Calu3 (cell line): ENCODE measurements around the gene MAMSTR. TPM values are rescaled to one million over a fixed set of nuclear protein-coding genes. Genes with fewer than 3 reads are reported as not detected.

ENCODE experiments used
- BruUV-seq: library from RNA; stranded (reverse); fragments of 400-500 nt; replicated peaks from 2 replicates; lab custom pipeline; 2021; lab: Mats Ljungman, UMichigan
- CTCF ChIA-PET: fragments of 300-600 bp; sonication (Branson Sonifier 250); formaldehyde crosslinking; loops from one replicate; lab custom pipeline; 2022; ENCODE audit warnings: antibody characterized with exemption; lab: Charles Lee
- DNase-seq: peaks from one replicate; pipeline ENCODE4 v3.0.0; 2022
- H3K27ac Mint-ChIP-seq: one replicate; pipeline ENCODE4 v1.8.0; 2022; ENCODE audit warnings: mixed read lengths; ENCODE audit not compliant: unreplicated experiment
- H3K27me3 Mint-ChIP-seq: one replicate; pipeline ENCODE4 v1.8.0; 2022; ENCODE audit warnings: mixed read lengths; ENCODE audit not compliant: unreplicated experiment
- H3K36me3 Mint-ChIP-seq: one replicate; pipeline ENCODE4 v1.8.0; 2022; ENCODE audit warnings: mild to moderate bottlenecking, moderate library complexity, mixed read lengths; ENCODE audit not compliant: insufficient read depth, unreplicated experiment
- H3K4me1 Mint-ChIP-seq: one replicate; pipeline ENCODE4 v1.8.0; 2022; ENCODE audit warnings: mild to moderate bottlenecking, low read depth, mixed read lengths; ENCODE audit not compliant: unreplicated experiment
- H3K4me3 Mint-ChIP-seq: one replicate; pipeline ENCODE4 v1.8.0; 2022; ENCODE audit warnings: mild to moderate bottlenecking, low read depth, moderate library complexity, mixed read lengths; ENCODE audit not compliant: unreplicated experiment
- H3K9me3 Mint-ChIP-seq: one replicate; pipeline ENCODE4 v1.8.0; 2022; ENCODE audit warnings: low read depth, mixed read lengths; ENCODE audit not compliant: unreplicated experiment
- CTCF ChIP-seq: fragments of 200-600 bp; IDR thresholded peaks from one replicate; pipeline ENCODE4 v1.8.0; 2022; ENCODE audit warnings: antibody characterized with exemption; ENCODE audit not compliant: unreplicated experiment
- intact Hi-C: fragments of 100-400 bp; cut with micrococcal nuclease; formaldehyde crosslinking; loops from one replicate; pipeline ENCODE4 v1.10.0; 2022; ENCODE audit not compliant: unreplicated experiment
- total RNA-seq: library from RNA; stranded (reverse); gene quantifications from 2 replicates; pipeline ENCODE4 v1.2.3, GENCODE V29; 2022

The MAMSTR gene
- total RNA-seq, 1 experiment from 2014 or later = 1.7 TPM

GRCh38 chr19:48716562-48717291 is 2.8 kb downstream of the MAMSTR start:
- DNase-seq = no peak
- Mint-ChIP-seq H3K4me3 (no peak overlapping the region), H3K27ac (no peak overlapping the region), H3K36me3 (peaks cover 57% of the 10 kb centered on the region), H3K4me1 (peaks cover 21% of the 10 kb centered on the region), H3K27me3 (peaks cover 13% of the 10 kb centered on the region), H3K9me3 (no peaks in the 10 kb centered on the region)
- CTCF ChIA-PET = interaction anchor here (0.6 to 1.0 kb wide), 2 partner anchors 17 to 19 kb away, joined by 3 read pairs; no protein-coding TSS in a partner anchor
- intact Hi-C loops = no loop called here
- no peak for TF ChIP-seq CTCF
- no TSS peak for BruUV-seq

- H3K36me3 Mint-ChIP-seq = peaks cover 52% of the 10 kb centered on the region
- no TSS peak for BruUV-seq
- peak overlapping the region; percentile 89 for H3K4me3 Mint-ChIP-seq
- H3K9me3 Mint-ChIP-seq = no peaks in the 10 kb centered on the region
- TF ChIP-seq CTCF = no peak
- intact Hi-C loops = no loop called here
- no peak for DNase-seq
- peaks cover 21% of the 10 kb centered on the region for H3K4me1 Mint-ChIP-seq
- H3K27ac Mint-ChIP-seq = no peak overlapping the region
- CTCF ChIA-PET = interaction anchor here (1.0 kb wide), 1 partner anchor 20 kb away, joined by 3 read pairs; no protein-coding TSS in a partner anchor
- H3K27me3 Mint-ChIP-seq = peaks cover 13% of the 10 kb centered on the region
Measured at GRCh38 chr19:48715681-48716171, 3.8 kb downstream of the MAMSTR start.

GRCh38 chr19:48714759-48715675 is 4.5 kb downstream of the MAMSTR start:
- peaks cover 21% of the 10 kb centered on the region for H3K4me1 Mint-ChIP-seq
- intact Hi-C loops = no loop called here
- TF ChIP-seq CTCF = no peak
- peaks cover 13% of the 10 kb centered on the region for H3K27me3 Mint-ChIP-seq
- H3K36me3 Mint-ChIP-seq = peaks cover 47% of the 10 kb centered on the region
- BruUV-seq = no TSS peak
- peak overlapping the region; percentile 65 for H3K27ac Mint-ChIP-seq
- CTCF ChIA-PET = interaction anchor here (0.6 to 2.6 kb wide), 5 partner anchors 9 to 202 kb away, joined by 3 to 10 read pairs (median 4); no protein-coding TSS in a partner anchor
- DNase-seq = no peak
- no peaks in the 10 kb centered on the region for H3K9me3 Mint-ChIP-seq
- H3K4me3 Mint-ChIP-seq = peak overlapping the region; percentile 89
